CD4-positive, alpha-beta memory T cell (primary cell): Measurements from ENCODE around the gene DGLUCY. TPM values are rescaled to one million over a fixed set of nuclear protein-coding genes. Genes with fewer than 3 reads are reported as not detected.

Experiments used
- CTCF ChIA-PET: fragments of 350-600 bp; sonication (Branson Sonifier 250); formaldehyde crosslinking; loops from one replicate; lab custom pipeline; 2021; ENCODE audit warnings: inconsistent platforms; ENCODE audit not compliant: partially characterized antibody; lab: Charles Lee
- POLR2A ChIA-PET: fragments of 350-600 bp; sonication (Branson Sonifier 250); formaldehyde crosslinking; loops from one replicate; lab custom pipeline; 2021; ENCODE audit not compliant: partially characterized antibody; lab: Charles Lee
- DNase-seq, 5 donors: peaks; one replicate each; pipeline versions ENCODE4 v3.0.0 to v3.0.0-alpha.2; 2020 to 2022; ENCODE audit warnings: mixed read lengths in 1 of 5
- H3K27ac ChIP-seq: one replicate; pipeline ENCODE4 v1.7.0; 2013; ENCODE audit warnings: low read depth, low read length
- H3K27me3 ChIP-seq: 2 replicates; pipeline ENCODE4 v1.7.0; 2013; ENCODE audit warnings: mild to moderate bottlenecking, low read length, moderate library complexity; ENCODE audit not compliant: insufficient read depth
- H3K36me3 ChIP-seq: 2 replicates; pipeline ENCODE4 v1.7.0; 2013; ENCODE audit warnings: mild to moderate bottlenecking, low read length, moderate library complexity; ENCODE audit not compliant: insufficient read depth
- H3K4me1 ChIP-seq: 2 replicates; pipeline ENCODE4 v1.7.0; 2013; ENCODE audit warnings: mild to moderate bottlenecking, low read length, moderate library complexity; ENCODE audit not compliant: insufficient read depth
- H3K4me3 ChIP-seq, 2 donors: one replicate each; pipeline ENCODE4 v1.7.0; 2013; ENCODE audit warnings: low read length in 2 of 2, mild to moderate bottlenecking in 1 of 2
- H3K9me3 ChIP-seq, 2 donors: one replicate each; pipeline ENCODE4 v1.7.0; 2013; ENCODE audit warnings: low read length in 2 of 2, control low read depth in 1 of 2; ENCODE audit not compliant: control insufficient read depth in 1 of 2
- H3K27ac Mint-ChIP-seq, 7 donors: one replicate each; pipeline ENCODE4 v1.8.0; 2020 to 2021; ENCODE audit warnings: mixed read lengths in 7 of 7, mild to moderate bottlenecking in 6 of 7, inconsistent platforms in 3 of 7, moderate library complexity in 3 of 7
- H3K27me3 Mint-ChIP-seq, 2 donors: one replicate each; pipeline ENCODE4 v1.8.0; 2020 to 2021; ENCODE audit warnings: mixed read lengths in 2 of 2
- H3K36me3 Mint-ChIP-seq, 2 donors: one replicate each; pipeline ENCODE4 v1.8.0; 2020 to 2021; ENCODE audit warnings: mixed read lengths in 2 of 2, inconsistent platforms in 1 of 2, mild to moderate bottlenecking in 1 of 2
- H3K4me1 Mint-ChIP-seq, 4 donors: one replicate each; pipeline ENCODE4 v1.8.0; 2020 to 2021; ENCODE audit warnings: mixed read lengths in 4 of 4, mild to moderate bottlenecking in 1 of 4
- H3K4me3 Mint-ChIP-seq, 8 donors: one replicate each; pipeline ENCODE4 v1.8.0; 2020 to 2021; ENCODE audit warnings: mixed read lengths in 8 of 8, mild to moderate bottlenecking in 7 of 8, moderate library complexity in 6 of 8, inconsistent platforms in 3 of 8
- H3K9me3 Mint-ChIP-seq, 8 donors: one replicate each; pipeline ENCODE4 v1.8.0; 2020 to 2021; ENCODE audit warnings: mixed read lengths in 8 of 8, mild to moderate bottlenecking in 5 of 8, inconsistent platforms in 3 of 8, moderate library complexity in 1 of 8
- intact Hi-C: fragments of 100-400 bp; cut with micrococcal nuclease; formaldehyde crosslinking; loops from one replicate; pipeline ENCODE4 v1.15.1; 2023
- polyA plus RNA-seq, 2 donors: library from polyadenylated mRNA; unstranded; fragments of 300-500 nt; fragmentation: Illumina TruSeq; gene quantifications; one replicate each; pipeline ENCODE4 v1.2.3, GENCODE V29; 2021
- total RNA-seq, 2 experiments: library from RNA; stranded (reverse); gene quantifications; one replicate each; pipeline ENCODE4 v1.2.3, GENCODE V29; 2021

DGLUCY gene
- total and polyA plus RNA-seq, 4 experiments from 2014 or later: 40.9 to 141 (median 89.0) TPM

- Mint-ChIP-seq H3K4me3 (peak overlapping the region; percentile 61 to 75 (median 68)), H3K27me3 (no peaks in the 10 kb centered on the region), H3K9me3 (peaks cover 0 to 18% (median 3%) of the 10 kb centered on the region in 8 donors), H3K27ac (peak overlapping the region; percentile 92 to 99 (median 97)), H3K36me3 (peaks cover 12 to 20% of the 10 kb centered on the region in 2 donors), H3K4me1 (peaks cover 64 to 90% (median 80%) of the 10 kb centered on the region in 4 donors)
- Histone ChIP-seq H3K27me3 (no peaks in the 10 kb centered on the region), H3K4me1 (peaks cover 95% of the 10 kb centered on the region), H3K27ac (peak overlapping the region; percentile 75), H3K4me3 (peak overlapping the region in 1 of 2 donors; percentile 25), H3K9me3 (no peaks in the 10 kb centered on the region), H3K36me3 (no peaks in the 10 kb centered on the region)
- intact Hi-C loops: loop anchor here (5.0 kb wide), 4 partner anchors 33 to 622 kb away; partner anchors contain the start of gene CCDC88C
- ChIA-PET CTCF (interaction anchor here (0.9 to 4.8 kb wide), 10 partner anchors 9 to 346 kb away, joined by 3 to 38 read pairs (median 4); no protein-coding TSS in a partner anchor), POLR2A (interaction anchor here (0.7 to 21.6 kb wide), 18 partner anchors 6 to 190 kb away, joined by 3 to 963 read pairs (median 4); partner anchors contain the start of genes GPR68 and RPS6KA5)
- DNase-seq: peak; percentile 41 to 72 (median 53)
Observed at GRCh38 chr14:91249841-91250616, 136.2 kb downstream of the DGLUCY start.

GRCh38 chr14:91250912-91251311, 137.0 kb downstream of the DGLUCY start:
- no peaks in the 10 kb centered on the region for H3K9me3 ChIP-seq
- no peaks in the 10 kb centered on the region for H3K27me3 ChIP-seq
- peaks cover 95% of the 10 kb centered on the region for H3K4me1 ChIP-seq
- CTCF ChIA-PET: interaction anchor here (1.1 to 4.8 kb wide), 5 partner anchors 23 to 77 kb away, joined by 3 to 38 read pairs (median 14); no protein-coding TSS in a partner anchor
- H3K4me3 ChIP-seq: no peak overlapping the region
- Mint-ChIP-seq H3K36me3 (peaks cover 12 to 18% of the 10 kb centered on the region in 2 donors), H3K4me3 (peak overlapping the region in 7 of 8 donors; percentile 17 to 75 (median 68)), H3K27ac (peak overlapping the region; percentile 92 to 99 (median 97)), H3K27me3 (no peaks in the 10 kb centered on the region), H3K9me3 (peaks cover 0 to 13% (median 1%) of the 10 kb centered on the region in 8 donors), H3K4me1 (peaks cover 63 to 90% (median 79%) of the 10 kb centered on the region in 4 donors)
- H3K27ac ChIP-seq: peak overlapping the region; percentile 75
- POLR2A ChIA-PET: interaction anchor here (0.5 to 21.6 kb wide), 13 partner anchors 7 to 621 kb away, joined by 3 to 963 read pairs (median 7); partner anchors contain the start of gene GPR68
- intact Hi-C loops: loop anchor here (5.0 kb wide), 1 partner anchor 34 kb away; no protein-coding TSS in a partner anchor
- H3K36me3 ChIP-seq: no peaks in the 10 kb centered on the region
- no peak for DNase-seq

GRCh38 chr14:91252871-91253794, 139.3 kb downstream of the DGLUCY start:
- peak in 4 of 5 donors; percentile 48 to 61 (median 54) for DNase-seq
- Histone ChIP-seq H3K4me1 (peaks cover 95% of the 10 kb centered on the region), H3K36me3 (no peaks in the 10 kb centered on the region), H3K27me3 (no peaks in the 10 kb centered on the region), H3K27ac (peak overlapping the region; percentile 75), H3K4me3 (peak overlapping the region; percentile 47 to 57), H3K9me3 (no peaks in the 10 kb centered on the region)
- peaks cover 61 to 90% (median 79%) of the 10 kb centered on the region in 4 donors for H3K4me1 Mint-ChIP-seq
- no peaks in the 10 kb centered on the region for H3K27me3 Mint-ChIP-seq
- peaks cover 0 to 5% (median 0%) of the 10 kb centered on the region in 8 donors for H3K9me3 Mint-ChIP-seq
- peak overlapping the region; percentile 67 to 86 (median 84) for H3K4me3 Mint-ChIP-seq
- peaks cover 6 to 9% of the 10 kb centered on the region in 2 donors for H3K36me3 Mint-ChIP-seq
- intact Hi-C loops: loop anchor here (1.0 to 5.0 kb wide), 2 partner anchors 24 to 36 kb away; no protein-coding TSS in a partner anchor
- POLR2A ChIA-PET: interaction anchor here (0.8 to 21.6 kb wide), 13 partner anchors 9 to 193 kb away, joined by 3 to 963 read pairs (median 6); partner anchors contain the start of genes GPR68 and RPS6KA5
- CTCF ChIA-PET: interaction anchor here (0.9 to 4.8 kb wide), 6 partner anchors 9 to 76 kb away, joined by 3 to 38 read pairs (median 6); no protein-coding TSS in a partner anchor
- H3K27ac Mint-ChIP-seq: peak overlapping the region; percentile 91 to 99 (median 96)

GRCh38 chr14:91253795-91254323, 140.0 kb downstream of the DGLUCY start:
- no peaks in the 10 kb centered on the region for H3K27me3 ChIP-seq
- peaks cover 6 to 9% of the 10 kb centered on the region in 2 donors for H3K36me3 Mint-ChIP-seq
- intact Hi-C loops: loop anchor here (1.0 to 5.0 kb wide), 2 partner anchors 11 to 37 kb away; no protein-coding TSS in a partner anchor
- H3K4me1 Mint-ChIP-seq: peaks cover 57 to 90% (median 80%) of the 10 kb centered on the region in 4 donors
- H3K9me3 ChIP-seq: no peaks in the 10 kb centered on the region
- H3K9me3 Mint-ChIP-seq: peaks cover 0 to 5% (median 0%) of the 10 kb centered on the region in 8 donors
- H3K36me3 ChIP-seq: no peaks in the 10 kb centered on the region
- ChIA-PET CTCF (interaction anchor here (1.5 kb wide), 1 partner anchor 10 kb away, joined by 5 read pairs; no protein-coding TSS in a partner anchor), POLR2A (interaction anchor here (0.8 to 21.6 kb wide), 6 partner anchors 10 to 77 kb away, joined by 3 to 963 read pairs (median 10); partner anchors contain the start of gene GPR68)
- peak overlapping the region in 1 of 2 donors; percentile 57 for H3K4me3 ChIP-seq
- H3K27ac ChIP-seq: peak overlapping the region; percentile 62
- H3K4me1 ChIP-seq: peaks cover 95% of the 10 kb centered on the region
- no peaks in the 10 kb centered on the region for H3K27me3 Mint-ChIP-seq
- peak overlapping the region; percentile 91 to 98 (median 95) for H3K27ac Mint-ChIP-seq
- no peak for DNase-seq
- peak overlapping the region; percentile 82 to 86 (median 86) for H3K4me3 Mint-ChIP-seq

GRCh38 chr14:91254461-91254860, 140.6 kb downstream of the DGLUCY start:
- Mint-ChIP-seq H3K36me3 (peaks cover 5 to 9% of the 10 kb centered on the region in 2 donors), H3K27ac (peak overlapping the region; percentile 91 to 98 (median 95)), H3K4me1 (peaks cover 57 to 86% (median 77%) of the 10 kb centered on the region in 4 donors), H3K4me3 (peak overlapping the region; percentile 82 to 86 (median 86)), H3K9me3 (peaks cover 0 to 5% (median 0%) of the 10 kb centered on the region in 8 donors), H3K27me3 (no peaks in the 10 kb centered on the region)
- Histone ChIP-seq H3K27ac (peak overlapping the region; percentile 62), H3K36me3 (no peaks in the 10 kb centered on the region), H3K4me1 (peaks cover 89% of the 10 kb centered on the region), H3K27me3 (no peaks in the 10 kb centered on the region), H3K9me3 (no peaks in the 10 kb centered on the region), H3K4me3 (no peak overlapping the region)
- CTCF ChIA-PET: interaction anchor here (1.5 kb wide), 1 partner anchor 9 kb away, joined by 5 read pairs; no protein-coding TSS in a partner anchor
- intact Hi-C loops: loop anchor here (1.0 to 5.0 kb wide), 2 partner anchors 11 to 37 kb away; no protein-coding TSS in a partner anchor
- peak in 4 of 5 donors; percentile 45 to 54 (median 52) for DNase-seq
- POLR2A ChIA-PET: interaction anchor here (0.8 to 21.6 kb wide), 6 partner anchors 10 to 78 kb away, joined by 3 to 963 read pairs (median 10); partner anchors contain the start of gene GPR68
